HL-60 (cell line): ENCODE measurements around the gene RHCG.

Source experiments
- DNase-seq, 2 experiments: peaks; one replicate each; pipeline ENCODE4 v3.0.0-alpha.2; 2010 to 2020; ENCODE audit warnings: low read depth in 1 of 2, low spot score in 1 of 2
- H3K27ac ChIP-seq: fragments of 250-450 bp; sonication (Bioruptor Pico); replicated peaks from 2 replicates; pipeline ENCODE4 v1.5.1; 2020; ENCODE audit warnings: mild to moderate bottlenecking, moderate library complexity
- H3K27me3 ChIP-seq: fragments of 250-450 bp; sonication (Bioruptor Pico); 2 replicates; pipeline ENCODE4 v1.5.1; 2021; ENCODE audit warnings: mild to moderate bottlenecking, moderate library complexity; ENCODE audit not compliant: insufficient read depth, poor library complexity, severe bottlenecking
- H3K4me3 ChIP-seq: replicated peaks from 2 replicates; pipeline ENCODE4 v1.5.1; 2011; ENCODE audit warnings: mild to moderate bottlenecking, control low read depth, low read length; ENCODE audit not compliant: insufficient read depth
- CTCF ChIP-seq: IDR thresholded peaks from one replicate; pipeline ENCODE4 v1.5.1; 2011; ENCODE audit warnings: low read length, control low read depth, inconsistent platforms; ENCODE audit not compliant: insufficient read depth
- GABPA ChIP-seq: IDR thresholded peaks from 2 replicates; pipeline ENCODE4 v1.6.1; 2012; ENCODE audit warnings: low read depth
- POLR2AphosphoS5 ChIP-seq: IDR thresholded peaks from 2 replicates; pipeline ENCODE4 v1.6.1; 2012; ENCODE audit warnings: low read depth
- SPI1 ChIP-seq: IDR thresholded peaks from 2 replicates; pipeline ENCODE4 v1.6.1; 2012; ENCODE audit warnings: low read depth, mild to moderate bottlenecking, borderline replicate concordance
- TF ChIP-seq, protein P1 (sequence below): IDR thresholded peaks from 2 replicates; pipeline ENCODE4 v1.6.1; 2012; ENCODE audit warnings: low read depth; ENCODE audit not compliant: insufficient replicate concordance

RHCG gene

GRCh38 chr15:89514596-89515406, 18.4 kb upstream of the RHCG start:
- TF ChIP-seq CTCF: no peak
- no peak for TF ChIP-seq POLR2AphosphoS5
- TF ChIP-seq, protein P1, sequence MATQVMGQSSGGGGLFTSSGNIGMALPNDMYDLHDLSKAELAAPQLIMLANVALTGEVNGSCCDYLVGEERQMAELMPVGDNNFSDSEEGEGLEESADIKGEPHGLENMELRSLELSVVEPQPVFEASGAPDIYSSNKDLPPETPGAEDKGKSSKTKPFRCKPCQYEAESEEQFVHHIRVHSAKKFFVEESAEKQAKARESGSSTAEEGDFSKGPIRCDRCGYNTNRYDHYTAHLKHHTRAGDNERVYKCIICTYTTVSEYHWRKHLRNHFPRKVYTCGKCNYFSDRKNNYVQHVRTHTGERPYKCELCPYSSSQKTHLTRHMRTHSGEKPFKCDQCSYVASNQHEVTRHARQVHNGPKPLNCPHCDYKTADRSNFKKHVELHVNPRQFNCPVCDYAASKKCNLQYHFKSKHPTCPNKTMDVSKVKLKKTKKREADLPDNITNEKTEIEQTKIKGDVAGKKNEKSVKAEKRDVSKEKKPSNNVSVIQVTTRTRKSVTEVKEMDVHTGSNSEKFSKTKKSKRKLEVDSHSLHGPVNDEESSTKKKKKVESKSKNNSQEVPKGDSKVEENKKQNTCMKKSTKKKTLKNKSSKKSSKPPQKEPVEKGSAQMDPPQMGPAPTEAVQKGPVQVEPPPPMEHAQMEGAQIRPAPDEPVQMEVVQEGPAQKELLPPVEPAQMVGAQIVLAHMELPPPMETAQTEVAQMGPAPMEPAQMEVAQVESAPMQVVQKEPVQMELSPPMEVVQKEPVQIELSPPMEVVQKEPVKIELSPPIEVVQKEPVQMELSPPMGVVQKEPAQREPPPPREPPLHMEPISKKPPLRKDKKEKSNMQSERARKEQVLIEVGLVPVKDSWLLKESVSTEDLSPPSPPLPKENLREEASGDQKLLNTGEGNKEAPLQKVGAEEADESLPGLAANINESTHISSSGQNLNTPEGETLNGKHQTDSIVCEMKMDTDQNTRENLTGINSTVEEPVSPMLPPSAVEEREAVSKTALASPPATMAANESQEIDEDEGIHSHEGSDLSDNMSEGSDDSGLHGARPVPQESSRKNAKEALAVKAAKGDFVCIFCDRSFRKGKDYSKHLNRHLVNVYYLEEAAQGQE: no peak
- TF ChIP-seq SPI1: no peak
- TF ChIP-seq GABPA: no peak
- Histone ChIP-seq H3K27ac (no peak overlapping the region), H3K27me3 (no peaks in the 10 kb centered on the region), H3K4me3 (no peak overlapping the region)
- DNase-seq: peak in 1 of 2 experiments; percentile 52

- DNase-seq: no peak
- no peak overlapping the region for H3K4me3 ChIP-seq
- H3K27me3 ChIP-seq: no peaks in the 10 kb centered on the region
- no peak for TF ChIP-seq CTCF
- TF ChIP-seq, protein P1: no peak
- H3K27ac ChIP-seq: no peak overlapping the region
These were observed 17.8 kb upstream of the RHCG start for GRCh38 chr15:89514186-89514585.

DNA sequence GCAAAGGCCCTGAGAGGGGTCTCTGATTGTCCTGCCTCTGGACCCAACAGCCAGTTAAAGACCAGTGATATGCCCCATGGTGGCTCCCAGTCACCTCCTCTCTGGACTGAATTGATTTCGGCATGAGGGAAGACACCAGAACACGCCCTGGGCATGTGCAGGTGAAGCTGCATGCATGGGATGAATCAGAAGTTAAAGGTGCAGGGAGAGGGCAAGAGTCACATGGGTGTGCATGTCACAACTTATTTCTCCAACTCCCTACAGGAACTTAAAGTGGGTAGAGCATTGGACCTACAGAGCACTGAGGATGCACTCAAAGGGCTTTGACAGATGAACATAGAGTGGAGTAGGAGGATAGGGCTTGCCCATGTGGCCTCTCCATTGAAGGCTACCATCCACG, 16.9 kb upstream of the RHCG start:
- no peak overlapping the region for H3K4me3 ChIP-seq
- TF ChIP-seq GABPA (no peak), SPI1 (no peak), POLR2AphosphoS5 (no peak), CTCF (no peak)
- TF ChIP-seq, protein P1: no peak
- no peaks in the 10 kb centered on the region for H3K27me3 ChIP-seq
- no peak for DNase-seq
- H3K27ac ChIP-seq: no peak overlapping the region
